ENCODE results near the gene SNHG17.

DNA sequence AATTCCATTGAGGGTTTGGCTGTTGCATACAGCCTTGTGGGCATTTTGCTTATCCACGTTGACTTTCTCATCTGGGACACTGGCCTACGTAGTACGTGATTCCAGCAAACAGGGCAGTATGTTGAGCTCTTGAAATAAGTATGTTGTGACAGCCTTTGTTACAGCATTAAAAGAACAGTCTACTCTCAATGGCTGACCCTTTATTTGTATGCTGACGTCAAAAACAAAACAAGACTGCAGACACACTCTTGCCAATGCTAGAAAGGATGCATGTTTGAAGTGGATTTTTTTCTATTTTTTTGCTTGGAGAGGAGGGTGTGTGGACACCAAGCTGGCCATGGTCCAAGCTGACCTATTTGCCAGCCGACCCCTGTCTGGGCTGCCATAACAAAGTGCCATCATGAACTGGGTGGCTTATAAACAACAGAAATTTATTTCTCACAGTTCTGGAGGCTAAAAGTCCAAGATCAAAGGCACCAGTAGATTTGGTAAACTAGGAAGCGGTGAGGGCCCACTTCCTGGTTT, 10.8 kb upstream of the SNHG17 start:
- TF ChIP-seq, protein P1, sequence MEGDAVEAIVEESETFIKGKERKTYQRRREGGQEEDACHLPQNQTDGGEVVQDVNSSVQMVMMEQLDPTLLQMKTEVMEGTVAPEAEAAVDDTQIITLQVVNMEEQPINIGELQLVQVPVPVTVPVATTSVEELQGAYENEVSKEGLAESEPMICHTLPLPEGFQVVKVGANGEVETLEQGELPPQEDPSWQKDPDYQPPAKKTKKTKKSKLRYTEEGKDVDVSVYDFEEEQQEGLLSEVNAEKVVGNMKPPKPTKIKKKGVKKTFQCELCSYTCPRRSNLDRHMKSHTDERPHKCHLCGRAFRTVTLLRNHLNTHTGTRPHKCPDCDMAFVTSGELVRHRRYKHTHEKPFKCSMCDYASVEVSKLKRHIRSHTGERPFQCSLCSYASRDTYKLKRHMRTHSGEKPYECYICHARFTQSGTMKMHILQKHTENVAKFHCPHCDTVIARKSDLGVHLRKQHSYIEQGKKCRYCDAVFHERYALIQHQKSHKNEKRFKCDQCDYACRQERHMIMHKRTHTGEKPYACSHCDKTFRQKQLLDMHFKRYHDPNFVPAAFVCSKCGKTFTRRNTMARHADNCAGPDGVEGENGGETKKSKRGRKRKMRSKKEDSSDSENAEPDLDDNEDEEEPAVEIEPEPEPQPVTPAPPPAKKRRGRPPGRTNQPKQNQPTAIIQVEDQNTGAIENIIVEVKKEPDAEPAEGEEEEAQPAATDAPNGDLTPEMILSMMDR (IDR thresholded peaks at IDR 0.05; ENCODE audit: insufficient read depth, low read depth, low read length) = no peak
- TF ChIP-seq EZH2 (IDR thresholded peaks at IDR 0.05; ENCODE audit: insufficient read depth, low read length) = no peak

All from astrocyte (in vitro differentiated cells and primary cell).